HG03108 (cell line): ENCODE data around the gene DENND5A.

Experiments used
- ATAC-seq: cut with Tn5 transposase; IDR thresholded peaks from one replicate; pipeline ENCODE4 v1.9.1; 2021; ENCODE audit warnings: moderate library complexity; ENCODE audit not compliant: unreplicated experiment

Gene DENND5A

GRCh38 chr11:9141186-9141585 is 124.0 kb downstream of the DENND5A start:
- no peak for ATAC-seq

- ATAC-seq: no peak
These were observed 125.4 kb downstream of the DENND5A start for GRCh38 chr11:9139628-9140357.

- ATAC-seq: no peak
These were observed 126.3 kb downstream of the DENND5A start for GRCh38 chr11:9138612-9139579.

GRCh38 chr11:9138133-9138453 is 127.1 kb downstream of the DENND5A start:
- no peak for ATAC-seq

- ATAC-seq: peak; percentile 90
These were observed 127.6 kb downstream of the DENND5A start for GRCh38 chr11:9137293-9138132.

- no peak for ATAC-seq
These were observed 128.4 kb downstream of the DENND5A start for GRCh38 chr11:9136741-9137140.

GRCh38 chr11:9133956-9134355 is 131.2 kb downstream of the DENND5A start:
- no peak for ATAC-seq

- no peak for ATAC-seq
These were observed 132.8 kb downstream of the DENND5A start for GRCh38 chr11:9132203-9132878.

GRCh38 chr11:9130297-9130696 is 134.9 kb downstream of the DENND5A start:
- ATAC-seq: no peak

- no peak for ATAC-seq
These were observed 138.5 kb downstream of the DENND5A start for GRCh38 chr11:9126636-9127035.

GRCh38 chr11:9125185-9125886 is 139.8 kb downstream of the DENND5A start:
- no peak for ATAC-seq

- no peak for ATAC-seq
These were observed 141.4 kb downstream of the DENND5A start for GRCh38 chr11:9123595-9124304.

GRCh38 chr11:9121469-9121796 is 143.7 kb downstream of the DENND5A start:
- ATAC-seq: no peak

- no peak for ATAC-seq
These were observed 144.3 kb downstream of the DENND5A start for GRCh38 chr11:9120664-9121468.

- no peak for ATAC-seq
These were observed 146.9 kb downstream of the DENND5A start for GRCh38 chr11:9118277-9118676.

GRCh38 chr11:9112075-9112474 is 153.1 kb downstream of the DENND5A start:
- no peak for ATAC-seq

- ATAC-seq: no peak
These were observed 155.1 kb downstream of the DENND5A start for GRCh38 chr11:9109858-9110731.

- ATAC-seq: no peak
These were observed 160.6 kb downstream of the DENND5A start for GRCh38 chr11:9104580-9104979.
